Measurements from ENCODE around the gene SVEP1.

SVEP1 gene

DNA sequence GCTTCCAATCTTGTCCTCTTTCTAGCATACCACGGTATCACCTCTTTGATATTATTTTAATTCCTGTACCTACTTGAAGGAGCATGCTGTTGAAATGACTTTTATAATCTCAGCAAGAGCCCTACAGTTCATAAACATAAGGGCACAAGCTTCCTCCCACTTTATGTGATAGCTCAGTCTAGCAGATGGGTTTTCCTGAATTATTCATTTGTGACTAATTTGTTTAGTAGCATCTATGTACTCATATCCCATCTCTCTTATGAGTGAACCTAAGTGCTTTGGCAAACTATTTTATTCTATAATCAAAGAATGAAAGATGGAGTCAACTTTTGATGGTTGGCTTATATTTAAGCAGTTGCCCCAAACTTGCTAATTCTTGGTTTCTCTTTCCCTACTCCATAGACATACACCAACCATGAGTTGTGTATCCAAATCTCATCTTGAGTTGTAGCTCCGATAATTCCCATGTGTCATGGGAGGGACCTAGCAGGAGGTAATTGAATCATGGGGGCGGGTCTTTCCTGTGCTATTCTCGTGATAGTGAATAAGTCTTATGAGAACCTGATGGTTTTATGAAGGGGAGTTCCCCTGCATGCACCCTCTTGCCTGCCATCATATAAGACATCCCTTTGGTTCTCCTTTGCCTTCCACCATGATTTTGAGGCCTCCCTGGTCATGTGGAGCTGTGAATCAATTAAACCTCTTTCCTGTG is 259.6 kb downstream of the SVEP1 start:
- TF ChIP-seq, protein P1, sequence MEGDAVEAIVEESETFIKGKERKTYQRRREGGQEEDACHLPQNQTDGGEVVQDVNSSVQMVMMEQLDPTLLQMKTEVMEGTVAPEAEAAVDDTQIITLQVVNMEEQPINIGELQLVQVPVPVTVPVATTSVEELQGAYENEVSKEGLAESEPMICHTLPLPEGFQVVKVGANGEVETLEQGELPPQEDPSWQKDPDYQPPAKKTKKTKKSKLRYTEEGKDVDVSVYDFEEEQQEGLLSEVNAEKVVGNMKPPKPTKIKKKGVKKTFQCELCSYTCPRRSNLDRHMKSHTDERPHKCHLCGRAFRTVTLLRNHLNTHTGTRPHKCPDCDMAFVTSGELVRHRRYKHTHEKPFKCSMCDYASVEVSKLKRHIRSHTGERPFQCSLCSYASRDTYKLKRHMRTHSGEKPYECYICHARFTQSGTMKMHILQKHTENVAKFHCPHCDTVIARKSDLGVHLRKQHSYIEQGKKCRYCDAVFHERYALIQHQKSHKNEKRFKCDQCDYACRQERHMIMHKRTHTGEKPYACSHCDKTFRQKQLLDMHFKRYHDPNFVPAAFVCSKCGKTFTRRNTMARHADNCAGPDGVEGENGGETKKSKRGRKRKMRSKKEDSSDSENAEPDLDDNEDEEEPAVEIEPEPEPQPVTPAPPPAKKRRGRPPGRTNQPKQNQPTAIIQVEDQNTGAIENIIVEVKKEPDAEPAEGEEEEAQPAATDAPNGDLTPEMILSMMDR (conservative IDR thresholded peaks at IDR 0.05), result no peak
- H3K27ac ChIP-seq, result no peak overlapping the region

DNA sequence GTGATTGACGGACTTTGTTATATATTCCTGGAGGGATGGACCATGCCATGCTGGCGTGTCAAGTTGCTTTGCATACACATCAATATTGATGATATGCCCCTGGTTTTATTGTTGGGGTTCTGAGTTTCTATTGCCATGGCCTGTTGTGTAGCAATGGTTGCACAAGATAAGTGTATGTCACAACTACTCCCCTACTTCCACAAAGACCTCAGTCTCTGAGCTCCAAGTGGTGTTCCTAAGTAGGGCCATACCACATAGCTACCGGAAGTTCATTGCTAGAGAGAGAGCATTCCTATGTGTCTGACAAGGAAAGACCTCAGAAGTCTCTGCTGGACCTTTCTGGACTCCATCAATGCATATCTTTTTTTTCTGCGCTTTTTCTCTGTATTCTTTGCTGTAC is 261.6 kb downstream of the SVEP1 start:
- H3K27ac ChIP-seq, result no peak overlapping the region
- TF ChIP-seq, protein P1 (conservative IDR thresholded peaks at IDR 0.05), result no peak

DNA sequence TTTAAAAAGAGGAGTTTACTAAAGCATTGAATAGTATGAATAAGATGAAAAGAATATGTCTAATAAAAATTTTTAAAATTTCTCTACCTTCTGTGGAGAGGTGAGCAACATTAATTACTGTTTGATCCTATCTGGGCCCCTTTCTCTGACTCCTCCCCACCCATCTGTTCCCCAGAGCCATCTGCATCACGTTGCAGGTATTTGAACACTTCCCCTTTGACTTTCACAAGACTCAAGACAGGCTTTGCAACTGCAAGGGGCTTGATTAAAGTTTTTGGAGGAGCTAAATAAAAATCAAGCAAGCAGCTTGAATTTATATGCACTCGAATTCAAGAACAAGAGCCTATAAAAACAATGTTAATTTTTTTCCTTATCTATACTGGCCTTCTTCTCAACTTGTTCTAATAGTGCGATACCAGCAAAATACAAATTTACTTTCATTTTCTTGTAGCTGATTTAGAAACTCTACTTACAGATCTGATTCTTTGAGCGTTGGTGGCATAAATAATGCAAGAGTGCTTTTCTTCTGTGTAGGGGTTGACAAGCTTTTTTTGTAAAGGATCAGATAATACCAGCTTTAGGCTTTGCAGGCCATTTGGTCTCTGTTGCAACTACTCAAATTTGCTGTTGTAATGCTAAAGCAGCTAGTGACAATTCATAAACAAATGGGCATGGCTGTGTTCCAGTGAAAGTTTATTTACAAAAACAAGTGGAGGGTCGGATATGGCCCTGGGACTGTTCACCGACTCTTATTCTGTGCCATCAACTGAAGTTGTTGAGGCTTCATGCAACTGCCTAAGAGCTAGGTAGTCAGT is 263.1 kb downstream of the SVEP1 start:
- TF ChIP-seq, protein P1 (conservative IDR thresholded peaks at IDR 0.05), result no peak
- H3K27ac ChIP-seq, result no peak overlapping the region
